ENCODE measurements around the gene PSENEN.

GRCh38 chr19:35734889-35735288, 10.6 kb upstream of the PSENEN start:
- TF ChIP-seq, protein P1, sequence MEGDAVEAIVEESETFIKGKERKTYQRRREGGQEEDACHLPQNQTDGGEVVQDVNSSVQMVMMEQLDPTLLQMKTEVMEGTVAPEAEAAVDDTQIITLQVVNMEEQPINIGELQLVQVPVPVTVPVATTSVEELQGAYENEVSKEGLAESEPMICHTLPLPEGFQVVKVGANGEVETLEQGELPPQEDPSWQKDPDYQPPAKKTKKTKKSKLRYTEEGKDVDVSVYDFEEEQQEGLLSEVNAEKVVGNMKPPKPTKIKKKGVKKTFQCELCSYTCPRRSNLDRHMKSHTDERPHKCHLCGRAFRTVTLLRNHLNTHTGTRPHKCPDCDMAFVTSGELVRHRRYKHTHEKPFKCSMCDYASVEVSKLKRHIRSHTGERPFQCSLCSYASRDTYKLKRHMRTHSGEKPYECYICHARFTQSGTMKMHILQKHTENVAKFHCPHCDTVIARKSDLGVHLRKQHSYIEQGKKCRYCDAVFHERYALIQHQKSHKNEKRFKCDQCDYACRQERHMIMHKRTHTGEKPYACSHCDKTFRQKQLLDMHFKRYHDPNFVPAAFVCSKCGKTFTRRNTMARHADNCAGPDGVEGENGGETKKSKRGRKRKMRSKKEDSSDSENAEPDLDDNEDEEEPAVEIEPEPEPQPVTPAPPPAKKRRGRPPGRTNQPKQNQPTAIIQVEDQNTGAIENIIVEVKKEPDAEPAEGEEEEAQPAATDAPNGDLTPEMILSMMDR (IDR thresholded peaks at IDR 0.05): no peak
- no peak for TF ChIP-seq POLR2AphosphoS5 (IDR thresholded peaks at IDR 0.05)
- no peak for TF ChIP-seq POLR2A (IDR thresholded peaks at IDR 0.05)
